Lower leg skin (tissue), 4 donors: ENCODE results near the gene P4HA2. TPM values are rescaled to one million over a fixed set of nuclear protein-coding genes. Genes with fewer than 3 reads are reported as not detected.

Experiments
- DNase-seq, 2 donors: peaks; one replicate each; pipeline ENCODE4 v3.0.0-alpha.2; 2019; ENCODE audit warnings: low spot score in 2 of 2
- H3K4me3 ChIP-seq: fragments of 200-600 bp; sonication (generic); 2 replicates; pipeline ENCODE4 v1.5.1; 2017; ENCODE audit warnings: mild to moderate bottlenecking, low read depth; ENCODE audit not compliant: poor library complexity, severe bottlenecking
- POLR2A ChIP-seq, 2 donors: fragments of 450-650 bp; IDR thresholded peaks; one replicate each; pipeline ENCODE4 v1.6.1; 2016 to 2017; ENCODE audit warnings: antibody characterized with exemption in 2 of 2, mild to moderate bottlenecking in 1 of 2, moderate library complexity in 1 of 2
- WGBS, 2 donors: methylation state at CpG; one replicate each; pipeline ENCODE4 v1.1.5; 2018; 5-methylcytosine and 5-hydroxymethylcytosine counted together
- intact Hi-C: fragments of 100-400 bp; cut with DNase I; formaldehyde crosslinking; loops from one replicate; pipeline ENCODE4 v1.15.0; 2023; ENCODE audit warnings: low total_unique reads
- total RNA-seq, 4 donors: library from RNA; depleted of rRNA; stranded (reverse); fragments of >200 nt; gene quantifications; one replicate each; pipeline ENCODE4 v1.1.0, GENCODE V29; 2016
- TF ChIP-seq, protein P1 (sequence below), 3 donors: fragments of 450-650 bp; IDR thresholded peaks; one replicate each; pipeline ENCODE4 v1.5.1; 2016; ENCODE audit warnings: antibody characterized with exemption in 3 of 3, mild to moderate bottlenecking in 3 of 3, moderate library complexity in 2 of 3

The P4HA2 gene
- total RNA-seq, 4 donors from 2014 or later, result 18.0 to 40.5 (median 26.7) TPM

DNA sequence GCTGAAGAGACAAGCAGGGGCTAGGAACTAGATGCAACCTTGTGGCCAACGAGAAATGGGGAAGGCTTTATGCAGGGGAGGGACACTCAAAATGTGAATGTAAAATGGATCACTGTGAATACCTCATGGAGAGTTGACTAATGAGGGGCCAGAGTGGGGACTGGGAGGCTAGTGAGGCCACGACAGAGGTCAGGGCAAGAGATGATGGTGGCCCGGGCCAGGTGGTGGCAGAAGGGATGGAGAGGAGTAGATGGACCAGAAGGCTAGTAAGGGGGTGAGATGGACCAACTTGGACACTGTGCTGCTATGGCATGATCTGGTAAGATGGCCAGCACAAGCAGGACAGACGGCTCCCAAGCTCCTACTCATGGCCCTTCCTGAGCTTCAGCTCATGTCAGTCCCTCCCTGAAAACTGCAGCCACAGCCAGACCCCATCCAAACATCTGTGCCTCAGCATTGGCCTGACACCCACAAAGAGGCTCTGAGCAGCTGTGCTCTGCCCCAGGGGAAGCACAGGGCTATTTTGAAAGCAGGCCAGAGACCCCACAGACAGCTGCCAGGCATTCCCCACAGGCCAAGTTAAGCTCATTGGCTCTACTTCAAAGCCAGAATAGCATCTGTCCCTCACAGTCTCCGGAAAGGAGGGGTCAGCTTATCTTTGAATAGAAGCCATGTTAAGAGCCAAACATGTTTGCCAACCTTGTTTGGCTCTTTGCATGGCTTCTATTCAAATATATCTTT is 22.1 kb downstream of the P4HA2 start:
- intact Hi-C loops, result no loop called here
- WGBS, 2 donors, result 68 to 70% methylated on average over 5 of the region's 5 CpGs
- no peak overlapping the region for H3K4me3 ChIP-seq
- no peak for TF ChIP-seq POLR2A (IDR thresholded peaks at IDR 0.05)
- TF ChIP-seq, protein P1, sequence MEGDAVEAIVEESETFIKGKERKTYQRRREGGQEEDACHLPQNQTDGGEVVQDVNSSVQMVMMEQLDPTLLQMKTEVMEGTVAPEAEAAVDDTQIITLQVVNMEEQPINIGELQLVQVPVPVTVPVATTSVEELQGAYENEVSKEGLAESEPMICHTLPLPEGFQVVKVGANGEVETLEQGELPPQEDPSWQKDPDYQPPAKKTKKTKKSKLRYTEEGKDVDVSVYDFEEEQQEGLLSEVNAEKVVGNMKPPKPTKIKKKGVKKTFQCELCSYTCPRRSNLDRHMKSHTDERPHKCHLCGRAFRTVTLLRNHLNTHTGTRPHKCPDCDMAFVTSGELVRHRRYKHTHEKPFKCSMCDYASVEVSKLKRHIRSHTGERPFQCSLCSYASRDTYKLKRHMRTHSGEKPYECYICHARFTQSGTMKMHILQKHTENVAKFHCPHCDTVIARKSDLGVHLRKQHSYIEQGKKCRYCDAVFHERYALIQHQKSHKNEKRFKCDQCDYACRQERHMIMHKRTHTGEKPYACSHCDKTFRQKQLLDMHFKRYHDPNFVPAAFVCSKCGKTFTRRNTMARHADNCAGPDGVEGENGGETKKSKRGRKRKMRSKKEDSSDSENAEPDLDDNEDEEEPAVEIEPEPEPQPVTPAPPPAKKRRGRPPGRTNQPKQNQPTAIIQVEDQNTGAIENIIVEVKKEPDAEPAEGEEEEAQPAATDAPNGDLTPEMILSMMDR (IDR thresholded peaks at IDR 0.05), result no peak
- peak in 1 of 2 donors; percentile 69 for DNase-seq

DNA sequence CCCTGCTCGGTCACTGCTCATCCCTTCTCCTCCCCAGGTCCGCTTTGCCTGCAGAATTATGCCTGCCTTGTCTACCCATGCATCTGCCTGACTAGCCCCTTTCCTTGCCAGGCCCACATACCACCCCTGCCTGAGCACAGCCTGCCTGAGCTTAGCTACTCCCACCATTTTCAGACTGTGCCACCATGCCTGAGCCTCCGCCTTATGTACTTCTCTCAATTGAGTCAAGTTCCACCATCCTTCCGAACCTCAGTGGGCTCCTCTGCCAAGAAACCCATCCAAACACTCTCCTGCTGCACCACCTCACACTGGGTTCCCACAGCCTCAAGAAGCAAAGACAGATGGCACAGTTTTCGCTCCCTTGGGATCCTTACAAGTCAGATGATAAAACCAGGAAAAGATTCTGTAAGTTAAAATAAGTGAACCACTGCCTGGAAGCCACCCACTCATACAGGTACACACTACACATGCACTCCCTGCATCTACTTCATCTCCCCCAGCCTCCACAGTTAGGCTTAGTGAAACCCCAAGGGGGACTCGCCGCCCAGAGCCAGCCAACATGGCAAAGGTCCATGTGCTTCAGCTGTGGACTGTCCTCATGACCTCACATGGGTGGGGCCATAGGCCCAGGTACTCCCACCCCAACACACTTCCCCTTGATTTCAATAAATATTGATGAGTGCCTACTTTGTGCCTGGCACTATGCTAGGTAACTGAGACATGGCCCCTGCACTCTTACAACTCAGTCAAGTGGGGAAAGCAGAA is 23.1 kb downstream of the P4HA2 start:
- TF ChIP-seq, protein P1 (IDR thresholded peaks at IDR 0.05), result no peak
- TF ChIP-seq POLR2A (IDR thresholded peaks at IDR 0.05), result no peak
- WGBS, 2 donors, result 89 to 94% methylated on average over 7 of the region's 7 CpGs
- intact Hi-C loops, result no loop called here
- no peak overlapping the region for H3K4me3 ChIP-seq
- DNase-seq, result peak in 1 of 2 donors; percentile 50

DNA sequence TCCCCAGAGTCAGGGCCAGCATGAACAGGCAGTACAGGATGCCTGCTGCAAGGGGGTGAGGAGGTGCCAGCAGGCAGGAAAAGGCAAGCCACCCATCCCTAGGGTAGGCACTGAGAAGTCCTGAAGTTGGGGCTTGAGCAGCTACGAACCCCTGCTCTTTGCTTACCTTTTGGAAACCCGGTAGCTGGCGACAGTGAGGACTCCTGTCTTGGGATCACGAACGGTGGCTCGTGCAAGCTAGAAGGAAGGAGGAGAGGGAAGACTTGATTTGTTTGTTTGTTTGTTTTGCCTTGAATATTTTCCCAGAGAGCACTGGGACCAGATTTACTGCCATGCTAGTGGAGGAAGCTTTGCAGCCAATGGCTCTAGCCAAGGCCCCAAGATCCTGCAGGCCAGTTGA is 23.7 kb downstream of the P4HA2 start:
- peak in 1 of 2 donors; percentile 57 for DNase-seq
- WGBS, 2 donors, result 94 to 96% methylated on average over 6 of the region's 6 CpGs
- intact Hi-C loops, result no loop called here
- H3K4me3 ChIP-seq, result no peak overlapping the region
- TF ChIP-seq POLR2A (IDR thresholded peaks at IDR 0.05), result no peak
- TF ChIP-seq, protein P1 (IDR thresholded peaks at IDR 0.05), result no peak

GRCh38 chr5:132203464-132203818 is 24.2 kb downstream of the P4HA2 start:
- DNase-seq, result peak in 1 of 2 donors; percentile 15
- intact Hi-C loops, result no loop called here
- no peak overlapping the region for H3K4me3 ChIP-seq
- WGBS, 2 donors, result 89 to 93% methylated on average over 4 of the region's 4 CpGs
- TF ChIP-seq POLR2A (IDR thresholded peaks at IDR 0.05), result no peak
- TF ChIP-seq, protein P1 (IDR thresholded peaks at IDR 0.05), result no peak

DNA sequence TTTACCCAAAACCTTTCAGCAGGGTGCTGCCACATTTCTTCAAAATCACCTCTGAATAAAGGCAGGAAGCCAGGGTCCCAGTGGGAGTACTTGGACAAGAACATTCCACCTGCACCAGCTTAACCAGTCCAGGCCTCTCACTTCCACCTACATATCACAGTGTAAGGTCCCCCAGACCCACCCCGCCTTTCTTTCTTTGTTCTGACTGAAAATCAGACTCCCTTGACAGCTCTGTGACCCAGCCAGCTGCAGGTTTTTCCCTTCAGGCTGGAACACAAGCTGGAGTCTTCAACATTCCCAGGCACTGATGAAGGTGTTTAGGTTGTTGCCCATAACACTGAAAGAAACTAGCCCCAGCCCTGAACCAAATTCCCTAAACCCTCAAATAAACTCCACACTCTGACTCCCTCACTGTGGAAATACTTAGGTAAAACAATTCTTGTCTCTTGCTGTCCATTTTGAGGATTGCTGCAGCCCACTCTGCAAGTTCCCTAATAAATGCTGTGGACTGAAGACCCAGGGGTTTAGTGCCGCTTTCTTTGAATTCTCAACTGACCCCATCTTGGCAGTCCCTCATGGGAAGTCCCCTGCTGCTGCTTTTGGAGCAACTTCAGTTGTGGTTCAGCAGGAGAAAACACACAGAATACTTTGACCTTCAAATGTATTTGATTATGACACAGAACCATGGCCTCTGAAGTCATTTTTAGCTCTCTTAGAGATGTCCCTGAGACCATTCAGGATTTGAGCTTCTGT is 24.8 kb downstream of the P4HA2 start:
- TF ChIP-seq POLR2A (IDR thresholded peaks at IDR 0.05), result no peak
- TF ChIP-seq, protein P1 (IDR thresholded peaks at IDR 0.05), result no peak
- intact Hi-C loops, result no loop called here
- peak in 1 of 2 donors; percentile 70 for DNase-seq
- WGBS, 2 donors, result 94 to 96% methylated on average over 2 of the region's 2 CpGs
- H3K4me3 ChIP-seq, result no peak overlapping the region
